Amygdala (tissue), 56 donors: ENCODE data around the gene ATP5F1A.
"Not testable (repeated sequence)": the region's sequence is repeated elsewhere in the genome, so short reads cannot be mapped to it uniquely, and the experiment has no call there.

ENCODE experiments used
- DNase-seq, 56 donors: peaks; one replicate each; lab custom pipeline; 2025; lab: John Stamatoyannopoulos, UW

ATP5F1A gene

GRCh38 chr18:46097801-46098615 is at the start of gene ATP5F1A:
Gene ATP5F1A (minus strand): TSS chr18:46098296. CDS start chr18:46098231, 65 bp downstream.
- DNase-seq: peak; percentile 52 to 95 (median 84)

DNA sequence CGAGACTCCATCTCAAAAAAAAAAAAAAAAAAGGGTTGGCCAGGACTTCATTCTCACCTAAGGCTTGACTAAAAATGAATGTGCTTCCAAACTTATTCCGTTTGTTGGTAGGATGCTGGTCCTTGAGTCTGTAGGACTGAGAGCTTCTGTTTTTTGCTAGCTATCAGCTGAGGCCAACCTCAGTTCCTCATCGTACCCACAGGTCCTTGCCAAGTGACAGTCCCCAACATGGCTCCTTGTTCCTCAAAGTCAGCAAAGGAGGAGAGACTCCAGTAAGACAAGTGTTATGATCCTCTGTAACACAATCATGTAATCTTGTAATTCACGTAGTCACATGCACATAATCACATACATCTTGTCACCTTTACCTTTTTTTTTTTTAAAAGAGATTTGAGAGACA is 43.1 kb upstream of the ATP5F1A start:
- DNase-seq: no peak

- no peak for DNase-seq
Measured at GRCh38 chr18:46140173-46140572, 42.1 kb upstream of the ATP5F1A start.

DNA sequence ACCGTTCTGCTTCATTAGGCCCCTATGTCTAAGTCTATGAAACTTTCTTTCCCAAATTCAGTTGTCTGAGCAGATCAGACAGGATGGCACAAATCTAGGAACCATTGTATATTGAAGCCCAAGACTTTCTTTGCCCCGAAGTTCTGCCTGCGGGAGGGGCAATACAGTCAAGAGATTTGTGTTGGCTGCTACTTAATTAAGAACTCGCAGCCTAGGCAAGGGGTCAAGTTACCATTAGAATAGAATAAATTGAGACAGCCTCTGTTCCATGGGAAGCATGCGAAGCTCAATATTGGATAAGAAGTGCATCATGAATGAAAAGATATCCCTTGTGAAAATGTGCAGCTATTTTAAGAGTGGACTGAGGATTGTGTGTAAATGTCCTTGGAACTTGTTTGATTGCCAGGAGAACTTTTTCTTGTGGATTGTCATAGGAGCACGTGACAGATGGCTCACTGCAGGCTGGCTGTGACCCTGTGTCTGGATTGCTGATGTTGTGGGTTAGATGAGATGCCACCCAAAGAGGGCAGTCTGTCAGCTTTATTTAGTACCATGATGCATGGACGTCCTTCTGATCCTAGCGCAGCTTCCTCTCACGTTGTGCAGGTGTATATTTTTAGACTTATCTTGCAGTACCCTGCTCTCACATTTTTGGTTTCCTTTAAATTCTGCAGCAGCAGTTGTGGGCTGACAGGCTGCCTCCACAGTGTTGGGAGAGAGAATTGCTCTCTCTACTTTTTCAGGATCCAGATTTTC is 37.0 kb upstream of the ATP5F1A start:
- peak in 7 of 56 donors; percentile 2 to 25 (median 11) for DNase-seq

DNA sequence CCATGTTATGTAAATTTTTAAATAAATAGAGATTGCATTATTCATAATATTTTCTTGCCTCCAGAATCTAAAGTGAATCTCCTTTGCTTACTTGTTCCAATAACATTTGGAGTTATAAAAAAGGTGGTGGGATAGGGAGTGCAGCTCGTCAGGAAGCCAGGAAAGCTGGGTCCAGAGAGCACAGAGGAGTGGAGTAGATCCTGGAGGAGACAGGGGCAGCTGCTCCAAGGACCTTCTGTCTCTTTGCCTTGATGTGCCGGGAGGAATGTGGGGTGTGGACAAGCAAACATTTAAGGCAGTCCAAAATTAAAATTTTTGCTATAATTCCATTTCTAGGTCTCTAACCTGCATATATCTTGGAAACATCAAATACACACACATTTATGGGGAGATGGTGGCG is 35.4 kb upstream of the ATP5F1A start:
- no peak for DNase-seq

- not testable (repeated sequence) for DNase-seq
Measured at GRCh38 chr18:46130549-46130948, 32.5 kb upstream of the ATP5F1A start.

DNA sequence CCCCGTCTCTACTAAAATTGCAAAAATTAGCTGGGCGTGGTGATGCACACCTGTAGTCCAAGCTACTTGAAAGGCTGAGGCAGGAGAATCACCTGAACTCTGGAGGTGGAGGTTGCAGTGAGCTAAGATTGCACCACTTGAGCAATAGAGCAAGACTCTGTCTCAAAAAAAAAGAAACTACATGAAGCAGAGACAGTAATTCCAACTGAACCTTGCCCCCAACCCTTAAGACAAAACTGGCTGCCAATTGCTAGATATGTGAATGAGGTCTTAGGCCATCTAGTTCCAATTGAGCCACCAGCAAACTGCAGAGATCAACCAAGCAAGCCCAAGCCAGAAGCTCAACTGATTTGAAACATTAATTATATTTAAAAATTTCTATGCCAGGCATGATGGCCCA is 32.0 kb upstream of the ATP5F1A start:
- no peak for DNase-seq

DNA sequence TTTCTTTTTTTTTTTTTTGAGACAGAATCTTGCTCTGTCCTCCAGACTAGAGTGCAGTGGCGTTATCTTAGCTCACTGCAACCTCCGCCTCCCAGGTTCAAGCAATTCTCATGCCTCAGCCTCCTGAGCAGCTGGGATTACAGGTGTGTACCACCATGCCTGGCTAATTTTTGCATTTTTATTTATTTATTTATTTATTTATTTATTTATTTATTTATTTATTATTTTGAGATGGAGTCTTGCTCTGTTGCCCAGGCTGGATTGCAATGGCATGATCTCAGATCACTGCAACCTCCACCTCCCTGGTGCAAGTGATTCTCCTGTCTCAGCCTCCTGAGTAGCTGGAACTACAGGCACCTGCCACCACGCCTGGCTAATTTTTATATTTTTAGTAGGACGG is 28.5 kb upstream of the ATP5F1A start:
- DNase-seq: not testable (repeated sequence)

GRCh38 chr18:46113751-46114150 is 15.7 kb upstream of the ATP5F1A start:
- no peak for DNase-seq

DNA sequence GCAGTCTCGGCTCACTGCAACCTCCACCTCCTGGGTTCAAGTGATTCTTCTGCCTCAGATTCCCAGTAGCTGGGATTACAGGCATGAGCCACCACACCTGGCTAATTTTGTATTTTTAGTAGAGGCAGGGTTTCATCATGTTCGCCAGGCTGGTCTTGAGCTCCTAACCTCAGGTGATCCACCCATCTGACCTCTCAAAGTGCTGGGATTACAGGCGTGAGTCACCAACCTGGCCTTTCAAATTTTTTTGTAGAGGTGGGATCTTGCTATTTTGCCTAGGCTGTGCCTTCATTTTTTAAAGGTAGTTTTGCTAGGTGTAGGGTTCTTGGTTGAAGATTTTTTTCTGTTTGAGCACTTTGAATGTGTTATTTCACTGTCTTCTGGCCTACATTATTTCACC is 12.3 kb upstream of the ATP5F1A start:
- no peak for DNase-seq

GRCh38 chr18:46109386-46109785 is 11.3 kb upstream of the ATP5F1A start:
- no peak for DNase-seq

GRCh38 chr18:46104128-46104911 is 6.2 kb upstream of the ATP5F1A start, which contains the start of gene HAUS1:
Gene HAUS1 (plus strand): TSS chr18:46104385. CDS start chr18:46104412, 27 bp downstream.
- DNase-seq: peak; percentile 51 to 94 (median 84)

- no peak for DNase-seq
Measured at GRCh38 chr18:46099463-46099862, 1.4 kb upstream of the ATP5F1A start.

- peak in 1 of 56 donors; percentile 42 for DNase-seq
Measured at GRCh38 chr18:46098616-46098933, 479 bp upstream of the ATP5F1A start.

DNA sequence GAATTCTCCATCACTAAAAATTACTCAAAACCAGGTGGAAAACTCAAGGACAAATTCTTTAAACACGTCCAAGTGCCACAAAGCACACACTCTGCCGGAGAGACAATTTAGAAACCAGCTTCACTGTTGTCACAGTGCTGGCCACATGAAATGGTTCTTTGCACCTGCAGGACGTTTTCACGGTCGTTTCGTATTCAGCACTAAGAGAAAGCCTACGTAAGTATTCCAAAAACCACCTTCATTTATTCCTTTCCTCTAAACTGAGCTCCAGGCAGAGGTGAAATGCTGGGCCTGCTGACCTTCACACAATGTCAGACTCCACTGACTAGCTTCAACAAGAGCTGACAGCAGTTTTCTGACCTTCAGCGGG is 680 bp downstream of the ATP5F1A start:
- peak in 1 of 56 donors; percentile 52 for DNase-seq

DNA sequence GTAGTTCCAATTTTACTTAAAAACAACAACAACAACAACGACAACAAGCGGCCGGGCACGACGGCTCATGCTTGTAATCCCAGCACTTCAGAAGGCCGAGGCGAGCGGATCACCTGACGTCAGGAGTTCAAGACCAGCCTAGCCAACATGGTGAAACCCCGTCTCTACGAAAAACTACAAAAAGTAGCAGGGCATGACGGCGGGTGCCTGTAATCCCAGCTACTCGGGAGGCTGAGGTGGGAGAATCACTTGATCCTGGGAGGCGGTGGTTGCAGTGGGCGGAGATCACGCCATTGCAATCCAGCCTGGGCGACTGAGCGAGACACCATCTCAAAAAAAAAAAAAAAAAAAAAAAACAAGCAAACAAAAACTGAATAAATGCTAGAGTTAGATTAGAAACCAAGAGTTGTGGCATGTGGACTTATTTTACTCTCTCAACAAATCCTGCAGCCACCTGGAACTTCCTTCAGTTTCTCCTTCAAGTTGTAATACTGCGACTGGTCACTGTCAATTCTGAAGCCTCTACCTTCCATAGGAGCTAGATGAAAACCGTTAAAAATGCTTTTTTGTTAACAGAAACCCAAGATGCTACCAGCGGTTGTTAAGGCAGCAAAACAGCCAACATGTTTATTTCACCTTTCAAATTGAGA is 1.3 kb downstream of the ATP5F1A start:
- peak in 1 of 56 donors; percentile 14 for DNase-seq

DNA sequence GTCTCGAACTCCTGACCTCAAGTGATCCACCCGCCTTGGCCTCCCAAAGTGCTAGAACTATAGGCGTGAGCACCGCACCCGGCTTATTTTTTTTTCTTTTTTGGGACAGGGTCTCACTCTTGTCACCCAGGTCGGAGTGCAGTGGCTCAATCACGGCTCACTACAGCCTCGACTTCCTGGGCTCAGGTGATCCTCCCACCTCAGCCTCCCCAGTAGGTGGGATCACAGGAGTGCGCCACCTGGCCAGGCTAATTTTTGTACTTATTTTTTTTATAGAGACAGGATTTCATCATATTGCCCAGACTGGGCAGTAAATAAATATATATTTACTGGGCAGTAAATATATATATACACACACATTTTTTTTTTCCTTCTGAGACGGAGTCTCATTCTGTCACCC is 2.6 kb downstream of the ATP5F1A start:
- DNase-seq: no peak

GRCh38 chr18:46088501-46088900 is 9.6 kb downstream of the ATP5F1A start:
- not testable (repeated sequence) for DNase-seq

- no peak for DNase-seq
Measured at GRCh38 chr18:46084431-46084830, 13.7 kb downstream of the ATP5F1A start.

GRCh38 chr18:46080156-46080555 is 17.9 kb downstream of the ATP5F1A start:
- no peak for DNase-seq
